Osteoblast (primary cell): ENCODE results near the gene MAPK12. TPM values are rescaled to one million over a fixed set of nuclear protein-coding genes. Genes with fewer than 3 reads are reported as not detected.

ENCODE experiments used
- DNase-seq: peaks from one replicate; pipeline ENCODE4 v3.0.0; 2011; ENCODE audit warnings: low spot score, mixed read lengths; ENCODE audit not compliant: insufficient read length; ENCODE audit errors: missing footprints
- H2AFZ ChIP-seq: 2 replicates; pipeline ENCODE4 v1.6.0; 2011; ENCODE audit warnings: mild to moderate bottlenecking, low read length
- H3K27ac ChIP-seq: 2 replicates; pipeline ENCODE4 v1.5.1; 2011; ENCODE audit warnings: mild to moderate bottlenecking, low read depth, low read length, moderate library complexity
- H3K27me3 ChIP-seq: 2 replicates; pipeline ENCODE4 v1.6.0; 2012; ENCODE audit warnings: mild to moderate bottlenecking, control low read depth, inconsistent platforms, low read length, moderate library complexity; ENCODE audit not compliant: insufficient read depth
- H3K36me3 ChIP-seq: 2 replicates; pipeline ENCODE4 v1.5.1; 2011; ENCODE audit warnings: mild to moderate bottlenecking, low read length, control low read depth, moderate library complexity; ENCODE audit not compliant: insufficient read depth
- H3K4me1 ChIP-seq: 2 replicates; pipeline ENCODE4 v1.5.1; 2011; ENCODE audit warnings: mild to moderate bottlenecking, low read length, control low read depth, moderate library complexity; ENCODE audit not compliant: insufficient read depth
- H3K4me2 ChIP-seq: 2 replicates; pipeline ENCODE4 v1.6.0; 2011; ENCODE audit warnings: mild to moderate bottlenecking, low read length; ENCODE audit not compliant: insufficient read depth
- H3K4me3 ChIP-seq: fragments of 200-600 bp; sonication (generic); 3 replicates; pipeline ENCODE4 v1.5.1; 2012; ENCODE audit warnings: mild to moderate bottlenecking, low read length, inconsistent platforms; ENCODE audit not compliant: insufficient read depth
- H3K79me2 ChIP-seq: 2 replicates; pipeline ENCODE4 v1.6.0; 2012; ENCODE audit warnings: mild to moderate bottlenecking, low read length, control low read depth, inconsistent platforms; ENCODE audit not compliant: insufficient read depth
- H3K9me3 ChIP-seq: 2 replicates; pipeline ENCODE4 v1.5.1; 2011; ENCODE audit warnings: low read depth, low read length, control low read depth
- H4K20me1 ChIP-seq: 2 replicates; pipeline ENCODE4 v1.6.0; 2012; ENCODE audit warnings: mild to moderate bottlenecking, low read length, control low read depth; ENCODE audit not compliant: insufficient read depth
- CTCF ChIP-seq: IDR thresholded peaks from 2 replicates; pipeline ENCODE4 v1.5.1; 2011; ENCODE audit warnings: mild to moderate bottlenecking, low read depth, low read length, moderate library complexity; ENCODE audit errors: extremely low read depth
- total RNA-seq: library from RNA; depleted of rRNA; stranded (reverse); fragments of >200 nt; gene quantifications from 2 replicates; pipeline ENCODE4 v1.2.3, GENCODE V29; 2012

MAPK12 gene
- total RNA-seq, 1 donor: 34.0 TPM

GRCh38 chr22:50287731-50288130, 26.2 kb upstream of the MAPK12 start:
- H3K4me3 ChIP-seq: no peak overlapping the region
- peaks cover 87% of the 10 kb centered on the region for H3K79me2 ChIP-seq
- no peaks in the 10 kb centered on the region for H3K27me3 ChIP-seq
- no peak overlapping the region for H2AFZ ChIP-seq
- H3K4me1 ChIP-seq: peaks cover 9% of the 10 kb centered on the region
- DNase-seq: no peak
- H3K27ac ChIP-seq: no peak overlapping the region
- peaks cover 68% of the 10 kb centered on the region for H4K20me1 ChIP-seq
- H3K9me3 ChIP-seq: no peaks in the 10 kb centered on the region
- no peak overlapping the region for H3K4me2 ChIP-seq
- H3K36me3 ChIP-seq: peaks cover 63% of the 10 kb centered on the region
- TF ChIP-seq CTCF: no peak

GRCh38 chr22:50286701-50287318, 25.3 kb upstream of the MAPK12 start:
- peaks cover 3% of the 10 kb centered on the region for H3K4me1 ChIP-seq
- H3K27me3 ChIP-seq: no peaks in the 10 kb centered on the region
- no peaks in the 10 kb centered on the region for H3K9me3 ChIP-seq
- H3K4me3 ChIP-seq: no peak overlapping the region
- H2AFZ ChIP-seq: no peak overlapping the region
- no peak for TF ChIP-seq CTCF
- H3K27ac ChIP-seq: no peak overlapping the region
- peaks cover 83% of the 10 kb centered on the region for H3K79me2 ChIP-seq
- H3K4me2 ChIP-seq: no peak overlapping the region
- DNase-seq: no peak
- peaks cover 69% of the 10 kb centered on the region for H4K20me1 ChIP-seq
- H3K36me3 ChIP-seq: peaks cover 71% of the 10 kb centered on the region

GRCh38 chr22:50286275-50286674, 24.8 kb upstream of the MAPK12 start:
- H3K36me3 ChIP-seq: peaks cover 72% of the 10 kb centered on the region

More at GRCh38 chr22:50286275-50286674, 24.8 kb upstream of the MAPK12 start:
- no peak overlapping the region for H3K4me3 ChIP-seq
- no peaks in the 10 kb centered on the region for H3K4me1 ChIP-seq
- H3K79me2 ChIP-seq: peaks cover 82% of the 10 kb centered on the region
- H3K27ac ChIP-seq: no peak overlapping the region
- no peak overlapping the region for H2AFZ ChIP-seq
- H3K27me3 ChIP-seq: no peaks in the 10 kb centered on the region
- no peak overlapping the region for H3K4me2 ChIP-seq
- peaks cover 67% of the 10 kb centered on the region for H4K20me1 ChIP-seq
- no peaks in the 10 kb centered on the region for H3K9me3 ChIP-seq
- DNase-seq: no peak
- TF ChIP-seq CTCF: no peak
